ENCODE results near the gene PAGR1. TPM values are rescaled to one million over a fixed set of nuclear protein-coding genes. Genes with fewer than 3 reads are reported as not detected.
"Not testable (repeated sequence)": the region's sequence is repeated elsewhere in the genome, so short reads cannot be mapped to it uniquely, and the experiment has no call there.

Gene PAGR1
- total RNA-seq = 11.9 TPM

DNA sequence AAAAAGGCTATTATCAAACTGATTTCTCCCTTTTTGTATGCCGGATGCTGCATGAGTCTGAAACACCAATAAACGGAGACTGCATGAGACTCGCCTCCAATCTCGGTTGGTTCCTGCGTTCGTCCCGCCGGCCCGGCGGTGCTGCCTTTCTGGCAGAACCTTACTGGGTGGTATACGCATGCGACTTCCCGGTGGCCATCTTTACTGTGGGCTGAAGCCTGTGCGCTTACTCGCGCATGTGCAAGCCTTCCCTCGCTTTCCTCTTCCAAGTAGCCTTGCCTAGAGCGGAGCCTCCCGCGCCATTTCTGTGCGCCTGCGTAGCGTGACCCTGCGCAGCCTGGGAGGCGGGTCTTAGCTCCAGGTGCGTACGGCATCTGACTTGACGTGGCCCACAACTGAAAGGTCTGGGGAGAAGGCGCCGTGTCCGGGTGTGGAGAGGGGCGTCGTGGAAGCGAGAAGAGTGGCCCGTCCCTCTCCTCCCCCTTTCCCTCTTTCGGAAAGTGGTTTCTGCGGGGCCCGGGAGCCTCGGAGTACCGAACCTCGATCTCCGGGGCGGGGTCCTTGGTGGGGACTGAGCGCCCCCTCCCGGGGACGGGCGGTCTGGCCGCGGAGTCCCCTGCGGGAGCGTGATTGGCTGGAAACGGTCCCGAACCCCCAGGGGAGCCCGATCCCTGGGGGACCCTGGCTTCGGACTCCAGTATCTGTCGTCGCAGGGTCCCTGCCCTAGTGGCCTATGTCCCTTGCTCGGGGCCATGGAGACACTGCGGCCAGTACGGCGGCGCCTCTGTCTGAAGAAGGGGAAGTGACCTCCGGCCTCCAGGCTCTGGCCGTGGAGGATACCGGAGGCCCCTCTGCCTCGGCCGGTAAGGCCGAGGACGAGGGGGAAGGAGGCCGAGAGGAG lies at the start of gene PAGR1:
Gene PAGR1 (plus strand): TSS at position 360 of the 901 bp plus-strand sequence. CDS start 374 bp downstream, at position 734.
- ATAC-seq = peak; percentile 75
- peak; percentile 99 for DNase-seq (ENCODE audit: low spot score)

DNA sequence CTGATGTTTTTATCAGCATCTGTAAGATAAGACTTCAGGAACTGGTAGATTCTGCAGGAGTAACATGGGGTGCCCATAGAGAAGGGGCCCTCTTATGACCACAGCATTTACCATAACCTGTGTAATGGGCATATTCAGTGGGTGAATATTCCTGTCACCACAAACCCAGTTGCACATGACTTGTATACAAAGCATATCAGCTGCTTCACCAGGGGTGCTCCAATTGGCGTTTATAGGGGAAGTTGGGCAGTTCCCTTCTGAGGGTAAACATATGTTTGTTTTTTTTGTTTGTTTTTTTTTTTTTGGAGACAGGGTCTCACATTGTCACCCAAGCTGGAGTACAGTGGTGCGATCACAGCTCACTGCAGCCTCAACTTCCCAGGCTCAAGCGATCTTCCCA lies 49.4 kb upstream of the PAGR1 start:
- ATAC-seq (no peak), DNase-seq (ENCODE audit: low spot score) (no peak)

DNA sequence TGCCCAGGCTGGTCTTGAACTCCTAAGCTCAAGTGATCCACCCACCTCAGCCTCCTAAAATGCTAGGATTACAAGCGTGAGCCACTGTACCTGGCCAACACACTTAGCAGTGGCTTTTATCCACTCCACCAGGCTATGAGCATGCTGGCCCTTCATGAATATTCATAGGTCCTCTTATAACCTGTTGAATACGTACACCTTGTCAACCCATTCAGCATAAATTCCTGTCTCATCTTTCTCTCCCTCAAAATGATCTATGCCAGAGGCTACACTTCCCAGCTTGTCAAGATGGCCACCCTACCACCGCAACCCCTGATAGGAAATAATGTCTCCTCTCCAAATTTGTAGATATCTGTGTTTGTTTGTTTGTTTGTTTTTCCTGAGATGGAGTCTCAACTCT lies 48.9 kb upstream of the PAGR1 start:
- no peak for ATAC-seq
- DNase-seq (ENCODE audit: low spot score) = no peak

DNA sequence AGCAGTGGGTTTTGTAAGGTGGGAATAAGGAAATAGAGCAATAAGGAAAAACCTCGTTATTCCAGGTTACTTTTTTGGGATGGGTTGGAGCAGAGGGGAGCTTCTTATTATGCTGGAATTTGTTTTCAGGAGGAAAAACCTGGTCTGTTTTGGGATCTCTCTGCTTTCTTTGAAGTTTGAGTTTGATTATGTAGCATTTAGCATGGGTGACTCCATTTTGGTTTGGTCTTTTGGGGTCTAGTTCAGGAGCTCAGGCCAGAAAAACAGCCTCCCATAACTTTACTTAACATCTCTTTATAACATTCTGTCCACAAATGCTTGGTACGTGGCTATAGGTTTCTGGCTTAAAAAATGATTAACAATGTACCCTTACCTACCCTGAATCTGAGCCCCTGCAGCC lies 46.4 kb upstream of the PAGR1 start:
- no peak for DNase-seq (ENCODE audit: low spot score)
- ATAC-seq = no peak

DNA sequence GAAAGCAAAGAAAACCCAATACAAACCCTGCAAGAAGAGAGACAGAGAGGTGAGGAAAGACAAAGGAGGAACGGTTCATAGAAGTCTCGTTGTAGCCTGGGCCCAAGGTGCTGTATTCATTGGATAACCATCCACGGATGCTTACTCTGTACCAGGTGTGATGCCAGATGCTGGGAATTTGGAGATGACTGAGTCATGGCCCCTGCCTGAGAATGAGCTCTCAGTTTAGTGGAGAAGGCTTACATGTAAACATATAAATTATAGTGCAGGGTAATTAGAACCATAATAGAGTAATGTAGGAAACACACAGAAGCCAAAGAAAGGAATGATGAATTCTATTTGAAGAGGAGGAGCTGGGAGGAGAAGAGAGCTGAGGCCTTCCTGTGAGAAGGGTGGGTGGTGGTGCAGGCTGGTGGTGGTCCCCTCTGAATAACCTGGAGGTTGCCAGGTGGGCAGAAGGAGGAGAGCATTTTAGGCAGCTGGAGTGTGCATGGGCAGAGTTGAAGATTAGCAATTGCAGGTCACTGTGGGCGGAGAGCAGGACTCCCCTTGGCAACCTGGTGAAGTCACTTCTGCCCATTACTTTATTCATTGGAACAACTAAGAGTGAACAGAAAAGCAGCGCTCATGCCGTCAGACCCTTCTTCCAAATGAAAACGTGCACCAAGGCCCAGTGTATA lies 45.6 kb upstream of the PAGR1 start:
- DNase-seq (ENCODE audit: low spot score) = no peak
- peak; percentile 50 for ATAC-seq

DNA sequence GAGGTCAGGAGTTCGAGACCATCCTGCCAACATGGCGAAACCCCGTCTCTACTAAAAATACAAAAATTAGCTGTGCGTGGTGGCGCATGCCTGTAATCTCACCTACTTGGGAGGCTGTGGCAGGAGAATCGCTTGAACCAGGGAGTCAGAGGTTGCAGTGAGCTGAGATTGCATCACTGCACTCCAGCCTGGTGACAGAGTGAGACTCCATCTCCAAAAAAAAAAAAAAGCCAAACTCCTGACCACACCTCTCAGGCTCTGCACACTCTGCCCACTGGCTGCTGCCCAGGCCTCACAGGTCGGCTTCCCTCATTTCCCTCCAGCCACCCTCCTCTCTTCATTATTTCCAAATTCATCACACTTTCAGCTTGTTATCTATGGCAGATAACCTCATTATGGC lies 43.6 kb upstream of the PAGR1 start:
- ATAC-seq (peak; percentile 94), DNase-seq (ENCODE audit: low spot score) (peak; percentile 63)

DNA sequence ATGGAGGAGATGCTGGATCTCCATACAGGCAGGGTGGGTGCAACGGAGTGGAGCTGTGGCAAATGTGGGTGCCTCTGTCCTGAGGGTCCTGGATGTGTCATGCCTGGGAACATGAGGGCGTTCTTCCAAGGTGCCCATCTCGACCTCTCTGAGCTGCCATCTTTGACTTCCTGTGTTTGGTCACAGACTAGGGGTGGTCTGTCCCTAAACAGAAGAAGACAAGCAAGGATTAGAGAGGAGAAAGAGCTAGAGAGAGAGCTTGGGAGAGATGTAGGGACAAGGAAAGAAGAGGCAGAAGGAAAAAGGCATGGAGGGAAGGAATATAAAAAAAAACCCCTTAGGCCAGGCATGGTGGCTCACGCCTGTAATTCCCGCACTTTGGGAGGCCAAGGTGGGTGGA lies 41.2 kb upstream of the PAGR1 start:
- no peak for ATAC-seq

DNA sequence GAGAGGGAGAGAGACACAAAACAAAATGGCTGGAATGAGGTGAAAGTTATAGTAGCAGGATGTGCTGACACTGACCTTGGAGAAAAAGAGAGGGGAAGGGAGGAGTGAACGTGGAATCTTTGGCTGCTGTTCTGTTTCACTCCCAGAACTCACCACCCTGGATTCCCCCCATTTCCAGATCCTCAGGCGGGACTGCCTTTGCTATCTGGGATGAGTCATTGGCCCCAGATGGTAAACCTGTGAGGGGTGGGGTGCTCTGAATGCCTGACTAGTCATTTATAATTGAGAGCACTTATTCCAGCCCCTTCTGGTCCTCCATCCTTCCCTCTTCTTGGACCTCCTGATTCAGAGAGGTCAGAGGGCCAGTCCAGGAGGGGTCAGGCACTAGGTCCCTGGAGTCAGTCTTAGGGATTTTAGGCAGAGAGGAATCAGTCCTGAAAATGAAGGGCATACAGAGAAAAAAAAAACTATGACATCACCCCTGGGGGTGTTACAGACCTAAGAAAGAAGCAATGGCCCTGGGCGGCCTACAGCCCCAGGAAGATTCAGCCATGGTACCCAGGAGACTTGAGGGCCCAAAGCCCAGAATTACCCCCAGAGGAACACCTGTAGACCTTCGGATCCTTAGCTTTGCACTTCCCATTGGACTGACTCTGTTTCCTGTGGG lies 40.1 kb upstream of the PAGR1 start:
- DNase-seq (ENCODE audit: low spot score) (no peak), ATAC-seq (no peak)

More for the DNA sequence above, 41.2 kb upstream of the PAGR1 start:
- no peak for DNase-seq (ENCODE audit: low spot score)

DNA sequence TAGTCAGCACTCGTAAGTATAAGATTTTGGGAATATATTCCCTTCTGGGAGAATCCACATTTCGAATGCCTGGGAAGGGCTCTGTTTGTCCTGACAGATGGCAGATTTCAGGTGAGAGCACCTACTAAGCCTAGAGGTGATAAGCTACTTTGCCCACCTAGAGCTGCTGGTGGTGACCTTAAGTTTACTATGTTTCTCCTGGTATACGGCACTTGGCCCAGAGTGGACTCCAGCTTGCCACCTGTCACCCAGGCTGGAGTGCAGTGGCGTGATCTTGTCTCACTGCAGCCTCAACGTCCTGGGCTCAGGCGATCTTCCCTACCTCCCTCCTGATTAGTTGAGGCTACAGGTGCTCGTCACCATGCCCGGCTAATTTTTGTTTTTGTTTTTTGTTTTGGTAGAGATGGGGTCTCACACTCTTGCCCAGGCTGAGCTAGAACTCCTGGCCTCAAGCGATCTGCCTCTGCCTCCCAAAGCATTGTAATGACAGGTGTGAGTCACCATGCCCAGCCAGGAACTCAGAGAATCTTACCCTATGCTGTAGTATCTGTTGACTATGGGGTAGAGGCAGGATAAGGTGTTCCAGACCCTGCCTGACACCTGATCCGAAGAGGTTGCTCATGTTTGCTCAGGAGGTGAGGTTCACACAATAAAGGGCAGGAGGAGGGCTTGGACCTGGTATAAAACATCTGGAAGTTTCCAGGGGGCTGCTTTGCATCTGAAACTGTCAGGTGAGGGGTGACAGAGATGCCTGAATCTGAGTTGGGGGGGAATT lies 38.2 kb upstream of the PAGR1 start, which contains the start of gene ZG16:
Gene ZG16 (plus strand): TSS at position 681 of the 775 bp plus-strand sequence. CDS start 1,011 bp downstream, outside the sequence.
- no peak for DNase-seq (ENCODE audit: low spot score)
- ATAC-seq = no peak

DNA sequence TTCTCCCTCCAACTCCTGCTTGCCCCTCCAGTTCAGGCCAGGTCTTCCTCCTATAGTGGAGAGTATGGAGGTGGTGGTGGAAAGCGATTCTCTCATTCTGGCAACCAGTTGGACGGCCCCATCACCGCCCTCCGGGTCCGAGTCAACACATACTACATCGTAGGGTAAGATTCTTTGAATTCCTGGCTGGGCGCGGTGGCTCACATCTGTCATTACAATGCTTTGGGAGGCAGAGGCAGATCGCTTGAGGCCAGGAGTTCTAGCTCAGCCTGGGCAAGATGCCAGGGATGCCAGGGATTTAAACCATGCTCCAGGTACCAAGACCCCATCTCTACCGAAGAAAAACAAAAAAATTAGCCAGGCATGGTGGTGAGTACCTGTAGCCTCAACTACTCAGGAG lies 36.5 kb upstream of the PAGR1 start:
- DNase-seq (ENCODE audit: low spot score) (no peak), ATAC-seq (no peak)

DNA sequence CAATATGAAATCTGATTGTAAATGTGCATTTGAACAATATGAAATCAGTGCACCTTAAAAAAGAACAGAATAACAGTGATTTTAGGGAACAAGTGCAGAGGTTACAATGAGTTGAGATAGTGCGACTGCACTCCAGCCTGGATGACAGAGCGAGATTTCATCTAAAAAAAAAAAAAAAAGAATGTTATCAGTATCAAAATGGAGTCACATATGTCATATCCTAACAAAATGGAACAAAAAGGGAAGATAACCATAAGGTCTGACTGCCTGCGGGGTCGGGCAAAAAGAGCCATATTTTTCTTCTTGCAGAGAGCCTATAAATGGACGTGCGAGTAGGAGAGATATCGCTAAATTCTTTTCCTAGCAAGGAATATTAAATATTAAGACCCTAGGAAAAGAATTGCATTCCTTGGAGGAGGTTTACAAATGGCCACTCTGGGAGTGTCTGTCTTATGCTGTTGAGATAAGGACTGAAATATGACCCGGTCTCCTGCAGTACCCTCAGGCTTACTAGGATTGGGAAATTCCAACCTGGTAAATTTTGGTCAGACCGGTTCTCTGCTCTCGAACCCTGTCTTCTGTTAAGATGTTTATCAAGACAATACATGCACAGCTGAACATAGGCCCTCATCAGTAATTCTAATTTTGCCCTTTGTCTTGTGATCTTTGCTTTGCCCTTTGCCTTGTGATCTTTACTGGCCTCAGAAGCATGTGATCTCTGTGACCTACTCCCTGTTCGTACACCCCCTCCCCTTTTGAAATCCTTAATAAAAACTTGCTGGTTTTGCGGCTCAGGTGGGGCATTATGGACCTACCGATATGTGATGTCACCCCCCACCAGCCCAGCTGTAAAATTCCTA lies 32.6 kb upstream of the PAGR1 start:
- DNase-seq (ENCODE audit: low spot score) = not testable (repeated sequence)

DNA sequence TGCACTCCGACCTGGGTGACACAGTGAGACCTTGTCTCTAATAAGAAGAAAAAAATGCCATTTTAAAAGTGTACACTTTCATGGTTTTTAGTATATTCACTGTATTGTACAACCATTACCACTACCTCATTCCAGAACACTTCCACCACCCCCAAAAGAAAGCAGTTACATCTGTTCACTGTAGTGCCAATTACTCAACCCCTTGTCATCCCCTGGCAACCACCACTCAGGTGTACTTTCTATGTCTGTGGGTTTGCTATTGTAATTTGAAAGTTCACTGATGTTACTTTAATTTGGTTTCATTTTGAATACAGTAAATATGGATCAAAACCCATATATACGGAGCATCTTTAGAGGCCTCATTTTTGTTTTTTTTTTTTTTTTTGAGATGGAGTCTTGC lies 31.8 kb upstream of the PAGR1 start:
- DNase-seq (ENCODE audit: low spot score) (no peak), ATAC-seq (no peak)

More for the DNA sequence above, 32.6 kb upstream of the PAGR1 start:
- ATAC-seq = not testable (repeated sequence)

DNA sequence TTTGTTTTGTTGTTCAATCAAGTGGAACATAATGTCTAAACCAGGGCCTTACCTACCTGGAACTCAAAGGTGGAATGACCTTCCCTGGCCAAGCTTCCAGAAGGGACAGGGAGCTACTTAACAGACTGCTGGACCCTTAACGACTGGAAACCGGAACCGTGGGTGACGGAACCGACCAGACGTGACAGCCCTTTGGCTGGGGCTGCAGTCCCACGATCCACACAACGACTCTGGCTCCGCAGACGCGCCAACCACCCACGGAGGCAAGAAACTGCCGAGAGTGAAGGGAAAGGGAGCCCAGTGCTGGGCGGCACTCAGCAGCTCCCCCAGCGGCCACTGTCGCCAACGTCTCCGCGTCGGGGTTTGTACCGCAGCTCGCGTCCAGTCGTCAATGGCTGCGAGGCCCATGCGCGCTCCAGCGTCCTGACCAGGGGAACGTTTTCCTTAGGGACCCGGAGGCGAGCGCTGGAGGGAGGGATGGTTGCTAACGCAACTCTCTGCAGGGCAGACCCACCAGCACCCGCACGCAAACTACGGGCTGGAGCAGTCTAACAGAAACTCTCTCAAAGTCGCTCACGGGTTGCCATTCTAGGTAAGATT lies 31.0 kb upstream of the PAGR1 start:
- peak; percentile 94 for ATAC-seq
- peak; percentile 79 for DNase-seq (ENCODE audit: low spot score)

DNA sequence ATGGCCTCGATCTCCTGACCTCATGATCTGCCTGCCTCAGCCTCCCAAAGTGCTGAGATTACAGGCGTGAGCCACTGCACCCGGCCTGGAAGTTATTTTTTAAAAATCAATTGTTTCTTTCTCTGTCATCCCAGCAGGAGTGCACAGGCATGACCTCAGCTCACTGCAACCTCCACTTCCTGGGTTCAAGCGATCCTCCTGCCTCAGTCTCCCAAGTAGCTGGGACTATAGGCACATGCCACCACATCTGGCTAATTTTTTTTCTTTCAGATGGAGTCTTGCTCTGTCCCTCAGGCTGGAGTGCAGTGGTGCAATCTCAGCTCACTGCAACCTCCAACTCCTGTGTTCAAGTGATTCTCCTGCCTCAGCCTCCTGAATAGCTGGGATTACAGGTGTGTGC lies 28.8 kb upstream of the PAGR1 start:
- ATAC-seq = not testable (repeated sequence)

DNA sequence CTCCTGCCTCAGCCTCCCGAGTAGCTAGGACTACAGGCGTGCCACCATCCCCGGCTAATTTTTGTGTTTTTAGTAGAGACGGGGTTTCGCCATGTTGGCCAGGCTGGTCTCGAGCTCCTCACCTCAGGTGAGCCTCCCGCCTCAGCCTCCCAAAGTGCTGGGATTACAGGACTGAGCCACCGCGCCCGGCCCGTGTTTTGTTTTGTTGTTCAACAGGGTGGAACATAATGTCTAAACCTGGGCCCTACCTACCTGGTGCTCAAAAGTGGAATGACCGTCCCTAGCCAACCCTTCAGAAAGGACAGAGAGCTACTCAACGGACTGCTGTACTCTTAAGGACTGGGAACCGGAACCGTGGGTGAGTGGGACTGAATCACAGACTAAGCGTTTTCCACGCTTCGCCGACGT lies 26.2 kb upstream of the PAGR1 start:
- no peak for DNase-seq (ENCODE audit: low spot score)
- ATAC-seq = peak; percentile 40

More for the DNA sequence above, 28.8 kb upstream of the PAGR1 start:
- DNase-seq (ENCODE audit: low spot score) = not testable (repeated sequence)

DNA sequence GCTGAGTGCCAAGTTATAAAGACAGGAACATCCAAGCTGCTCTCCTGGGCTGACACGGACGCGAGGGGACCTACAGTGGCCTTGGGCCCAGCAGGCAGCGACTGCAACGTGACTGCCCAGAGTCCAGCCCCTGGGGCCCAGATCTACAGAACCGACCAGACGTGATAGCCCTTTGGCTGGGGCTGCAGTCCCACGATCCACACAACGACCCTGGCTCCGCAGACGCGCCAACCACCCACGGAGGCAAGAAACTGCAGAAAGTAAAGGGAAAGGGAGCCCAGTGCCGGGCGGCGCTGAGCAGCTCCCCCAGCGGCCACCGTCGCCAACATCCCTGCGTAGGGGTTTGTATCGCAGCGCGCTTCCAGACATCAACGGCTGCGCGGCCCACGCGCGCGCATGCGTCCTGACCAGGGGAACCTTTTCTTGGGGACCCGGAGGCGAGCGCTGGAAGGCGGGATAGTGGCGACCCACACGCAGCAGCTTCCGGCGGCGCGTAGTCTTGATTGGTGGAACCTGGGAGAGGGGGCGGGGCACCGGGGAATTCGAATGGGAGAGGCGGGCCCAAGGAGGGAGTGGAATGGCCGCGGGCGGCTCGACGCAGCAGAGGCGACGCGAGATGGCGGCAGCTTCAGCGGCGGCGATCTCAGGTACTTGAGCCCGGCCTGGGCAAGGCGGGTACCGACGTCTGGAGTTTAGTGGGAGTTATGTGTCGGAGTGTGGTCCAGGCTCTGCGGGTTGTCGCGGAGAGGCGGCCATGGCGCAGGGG lies 25.6 kb upstream of the PAGR1 start, which contains the start of gene KIF22:
Gene KIF22 (plus strand): TSS at position 569 of the 766 bp plus-strand sequence. CDS start 9 bp downstream, at position 578.
- peak; percentile 96 for ATAC-seq
- DNase-seq (ENCODE audit: low spot score) = peak; percentile 99

DNA sequence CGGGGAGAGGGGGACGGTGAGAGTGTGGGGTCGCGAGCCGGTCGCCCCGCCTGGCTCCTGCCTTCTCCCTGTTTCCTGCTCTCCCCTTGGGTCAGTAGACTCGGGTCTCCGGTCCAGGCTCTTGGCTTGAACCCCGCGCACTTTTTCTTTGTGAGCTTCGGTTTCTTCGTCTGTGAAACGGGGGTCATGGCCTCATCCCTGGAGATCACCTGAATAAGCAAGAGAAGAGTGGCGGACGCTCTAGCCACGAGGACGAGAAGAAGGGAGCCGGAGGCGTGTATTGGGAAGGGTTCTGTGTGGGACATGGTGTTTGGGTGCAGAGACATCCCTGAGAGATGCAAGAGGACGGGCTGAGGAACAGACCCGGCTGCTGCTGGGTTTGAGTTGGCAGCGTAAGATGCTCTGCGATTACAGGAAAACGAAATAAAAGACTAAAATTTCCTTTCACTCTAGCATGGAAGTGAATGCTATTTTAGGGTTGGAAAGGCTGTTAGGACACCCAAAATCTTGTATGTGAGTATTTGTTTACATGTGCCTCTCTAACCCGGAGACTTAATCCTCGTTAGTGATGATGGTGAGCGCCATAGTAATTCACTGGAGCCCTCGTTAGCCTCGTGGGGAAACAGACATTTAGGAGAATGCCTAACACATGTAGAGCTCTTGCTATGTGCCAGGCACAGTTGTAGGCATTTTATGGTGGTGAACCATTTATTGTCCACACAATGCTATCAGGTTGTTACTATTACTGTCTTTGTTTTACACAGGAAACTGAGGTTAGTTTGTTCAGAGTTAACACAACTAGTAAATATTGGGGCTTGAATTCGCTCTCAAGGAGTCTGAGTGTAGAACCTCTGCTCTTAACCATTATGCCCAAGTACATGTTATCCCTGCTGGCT lies 24.8 kb upstream of the PAGR1 start:
- DNase-seq (ENCODE audit: low spot score) = no peak
- no peak for ATAC-seq

Measured in left lobe of liver (tissue), 2 donors.